SK-N-MC (cell line): ENCODE results near the gene MACROH2A1.

Source experiments
- EZH2 ChIP-seq: fragments of 200-600 bp; sonication (generic); IDR thresholded peaks from one replicate; pipeline ENCODE4 v1.6.1; 2017; ENCODE audit warnings: antibody characterized with exemption
- FOXP2 ChIP-seq: optimal IDR thresholded peaks from 2 replicates; pipeline ENCODE3; 2011; ENCODE audit warnings: mild to moderate bottlenecking, moderate library complexity; ENCODE audit not compliant: insufficient read depth; ENCODE audit errors: extremely low read length, control extremely low read depth
- POLR2AphosphoS5 ChIP-seq: IDR thresholded peaks from 2 replicates; pipeline ENCODE4 v1.6.1; 2012; ENCODE audit warnings: mild to moderate bottlenecking, low read depth, low read length, borderline replicate concordance

DNA sequence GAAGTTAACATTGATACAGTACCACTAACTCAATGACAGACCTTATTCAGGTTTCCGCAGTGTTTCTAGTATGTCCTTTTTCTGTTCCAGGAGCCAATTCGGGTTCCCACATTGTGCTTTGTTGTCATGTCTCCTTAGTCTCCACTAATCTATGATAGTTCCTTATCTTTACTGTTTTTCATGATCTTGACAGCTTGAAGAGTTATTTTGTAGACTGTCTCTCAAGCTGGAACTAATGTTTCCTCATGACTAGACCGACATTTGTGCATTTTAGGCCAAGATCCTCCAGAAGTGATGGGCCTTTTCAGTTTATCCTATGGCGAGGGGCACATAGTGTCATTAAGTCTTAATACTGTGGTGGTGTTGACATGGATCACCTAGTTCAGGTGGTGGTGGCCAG is 104.2 kb downstream of the MACROH2A1 start:
- TF ChIP-seq EZH2: no peak
- no peak for TF ChIP-seq POLR2AphosphoS5
- TF ChIP-seq FOXP2: no peak
